ENCODE measurements around the gene PTPRQ.

The PTPRQ gene

DNA sequence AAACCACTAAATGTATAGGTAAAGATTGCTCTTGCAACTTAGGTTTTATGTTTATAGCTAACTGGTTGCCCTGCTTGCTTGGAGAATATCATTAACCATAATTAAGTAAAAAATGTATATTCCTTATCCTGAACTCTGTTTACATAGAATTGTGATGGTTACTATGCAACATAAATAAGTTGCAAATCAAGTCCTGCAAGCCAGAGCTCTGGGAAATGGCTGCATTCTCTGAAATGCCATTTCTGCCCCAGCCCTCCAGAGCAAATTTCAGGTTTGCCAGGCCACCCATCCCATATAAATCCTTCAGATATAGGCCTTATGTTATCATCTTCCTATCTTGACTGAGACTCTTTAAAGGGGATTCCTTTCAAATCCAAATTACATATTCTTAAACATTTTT lies 145.0 kb downstream of the PTPRQ start:
- DNase-seq (ENCODE audit: extremely low read depth, low read depth), result no peak
- TF ChIP-seq, protein P1, sequence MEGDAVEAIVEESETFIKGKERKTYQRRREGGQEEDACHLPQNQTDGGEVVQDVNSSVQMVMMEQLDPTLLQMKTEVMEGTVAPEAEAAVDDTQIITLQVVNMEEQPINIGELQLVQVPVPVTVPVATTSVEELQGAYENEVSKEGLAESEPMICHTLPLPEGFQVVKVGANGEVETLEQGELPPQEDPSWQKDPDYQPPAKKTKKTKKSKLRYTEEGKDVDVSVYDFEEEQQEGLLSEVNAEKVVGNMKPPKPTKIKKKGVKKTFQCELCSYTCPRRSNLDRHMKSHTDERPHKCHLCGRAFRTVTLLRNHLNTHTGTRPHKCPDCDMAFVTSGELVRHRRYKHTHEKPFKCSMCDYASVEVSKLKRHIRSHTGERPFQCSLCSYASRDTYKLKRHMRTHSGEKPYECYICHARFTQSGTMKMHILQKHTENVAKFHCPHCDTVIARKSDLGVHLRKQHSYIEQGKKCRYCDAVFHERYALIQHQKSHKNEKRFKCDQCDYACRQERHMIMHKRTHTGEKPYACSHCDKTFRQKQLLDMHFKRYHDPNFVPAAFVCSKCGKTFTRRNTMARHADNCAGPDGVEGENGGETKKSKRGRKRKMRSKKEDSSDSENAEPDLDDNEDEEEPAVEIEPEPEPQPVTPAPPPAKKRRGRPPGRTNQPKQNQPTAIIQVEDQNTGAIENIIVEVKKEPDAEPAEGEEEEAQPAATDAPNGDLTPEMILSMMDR (IDR thresholded peaks at IDR 0.05; ENCODE audit: low read depth, low read length), result no peak

DNA sequence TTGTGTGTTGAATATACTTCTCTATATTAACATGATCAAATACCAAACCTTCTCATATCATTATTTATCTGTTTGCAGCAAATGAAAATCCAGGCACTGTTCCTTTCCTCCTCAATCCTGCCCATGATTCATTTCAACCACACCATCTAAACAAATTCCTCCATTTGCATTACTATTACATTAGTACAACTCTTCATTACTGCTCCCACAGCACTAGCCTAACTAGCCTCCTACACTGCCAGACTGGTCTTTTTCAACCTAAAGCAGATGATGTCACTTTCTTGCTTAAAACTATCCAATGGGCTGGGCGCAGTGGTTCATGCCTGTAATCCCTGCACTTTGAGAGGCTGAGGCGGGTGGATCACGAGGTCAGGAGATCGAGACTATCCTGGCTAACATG lies 146.1 kb downstream of the PTPRQ start:
- no peak for DNase-seq (ENCODE audit: extremely low read depth, low read depth)
- TF ChIP-seq, protein P1 (IDR thresholded peaks at IDR 0.05; ENCODE audit: low read depth, low read length), result no peak

DNA sequence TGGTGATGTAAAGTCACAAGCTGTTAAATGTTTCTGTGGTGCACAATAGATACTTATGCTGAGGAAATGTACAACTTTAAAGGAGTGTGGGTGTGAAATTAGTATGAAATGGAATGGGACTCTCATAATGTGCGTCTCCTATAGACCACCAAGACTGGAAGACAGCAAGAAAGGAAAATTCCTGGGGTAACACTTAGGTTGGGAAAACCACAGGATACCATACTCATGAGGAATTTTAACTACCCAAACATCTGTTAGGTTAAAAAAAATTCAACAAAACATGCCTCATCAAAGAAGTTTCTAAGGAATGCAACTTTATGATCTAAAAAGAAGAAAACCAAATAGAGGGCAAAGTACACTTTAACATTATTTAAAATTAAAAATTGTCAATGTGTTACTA lies 149.7 kb downstream of the PTPRQ start:
- peak; percentile 10 for DNase-seq (ENCODE audit: extremely low read depth, low read depth)
- TF ChIP-seq, protein P1 (IDR thresholded peaks at IDR 0.05; ENCODE audit: low read depth, low read length), result no peak

DNA sequence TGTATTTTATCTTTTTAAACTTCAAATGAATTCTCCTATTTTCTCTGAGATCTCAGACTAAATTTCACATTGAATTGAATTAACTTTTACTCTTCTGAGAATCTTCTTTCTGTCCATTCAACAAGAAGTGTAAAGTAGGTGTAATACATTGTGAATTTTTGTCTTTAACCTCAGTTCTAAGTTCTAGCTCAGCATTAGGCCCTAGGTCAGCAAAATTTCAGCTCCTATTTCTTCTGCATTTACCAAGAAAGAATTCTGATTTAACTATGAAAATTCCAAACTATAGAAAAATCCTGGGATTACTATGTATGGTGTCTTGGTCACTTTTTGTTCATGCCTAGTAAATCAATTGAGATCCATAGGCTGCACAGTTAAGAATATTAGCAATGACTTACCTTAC lies 152.5 kb downstream of the PTPRQ start:
- TF ChIP-seq, protein P1 (IDR thresholded peaks at IDR 0.05; ENCODE audit: low read depth, low read length), result no peak
- DNase-seq (ENCODE audit: extremely low read depth, low read depth), result no peak

DNA sequence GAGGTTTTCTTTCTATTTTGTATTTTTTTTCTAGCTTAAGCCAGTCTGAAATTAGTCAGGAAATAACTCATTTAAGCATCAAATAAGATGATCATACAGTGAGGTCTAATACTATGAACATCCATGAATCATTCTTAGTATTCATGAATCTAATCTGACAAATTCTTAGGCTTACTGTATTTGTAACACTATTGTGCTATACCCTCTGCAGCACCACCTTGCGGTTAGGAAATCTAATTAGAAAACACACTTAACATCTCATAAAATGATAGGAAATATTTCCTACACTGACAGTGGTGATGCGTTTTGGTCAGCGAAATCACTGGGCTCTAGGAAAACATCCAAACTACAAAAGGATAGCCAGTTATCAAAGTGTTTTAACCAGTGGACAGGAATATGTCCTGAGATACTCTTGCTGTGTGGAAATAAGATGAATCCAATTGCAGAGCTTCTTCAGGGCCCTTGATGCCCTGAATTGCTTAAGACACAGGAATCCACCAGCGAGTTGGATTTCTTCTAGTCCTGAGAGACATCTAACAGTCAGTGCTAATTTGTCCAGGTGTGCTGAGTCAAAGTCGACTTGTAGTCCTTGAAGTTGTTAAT lies 154.1 kb downstream of the PTPRQ start:
- DNase-seq (ENCODE audit: extremely low read depth, low read depth), result peak; percentile 29
- TF ChIP-seq, protein P1 (IDR thresholded peaks at IDR 0.05; ENCODE audit: low read depth, low read length), result peak; percentile 41

DNA sequence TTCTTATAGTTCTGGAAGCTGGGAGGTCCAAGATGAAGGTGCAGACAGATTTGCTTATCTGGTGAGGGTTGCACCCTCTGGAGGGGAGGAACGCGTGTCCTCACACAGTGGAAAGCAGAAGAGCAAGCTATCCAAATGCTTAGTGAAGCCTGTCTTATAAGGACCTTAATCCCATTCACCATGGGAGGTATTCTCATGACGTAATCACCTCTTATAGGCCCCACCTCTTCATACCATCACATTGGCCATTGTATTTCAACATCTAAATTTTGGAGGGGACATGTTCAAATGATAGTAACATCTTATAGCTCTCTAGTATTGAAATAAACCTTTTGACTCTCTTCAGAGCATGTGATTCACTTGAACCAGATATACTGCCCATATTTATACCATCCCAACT lies 158.4 kb downstream of the PTPRQ start:
- DNase-seq (ENCODE audit: extremely low read depth, low read depth), result no peak
- TF ChIP-seq, protein P1 (IDR thresholded peaks at IDR 0.05; ENCODE audit: low read depth, low read length), result no peak

DNA sequence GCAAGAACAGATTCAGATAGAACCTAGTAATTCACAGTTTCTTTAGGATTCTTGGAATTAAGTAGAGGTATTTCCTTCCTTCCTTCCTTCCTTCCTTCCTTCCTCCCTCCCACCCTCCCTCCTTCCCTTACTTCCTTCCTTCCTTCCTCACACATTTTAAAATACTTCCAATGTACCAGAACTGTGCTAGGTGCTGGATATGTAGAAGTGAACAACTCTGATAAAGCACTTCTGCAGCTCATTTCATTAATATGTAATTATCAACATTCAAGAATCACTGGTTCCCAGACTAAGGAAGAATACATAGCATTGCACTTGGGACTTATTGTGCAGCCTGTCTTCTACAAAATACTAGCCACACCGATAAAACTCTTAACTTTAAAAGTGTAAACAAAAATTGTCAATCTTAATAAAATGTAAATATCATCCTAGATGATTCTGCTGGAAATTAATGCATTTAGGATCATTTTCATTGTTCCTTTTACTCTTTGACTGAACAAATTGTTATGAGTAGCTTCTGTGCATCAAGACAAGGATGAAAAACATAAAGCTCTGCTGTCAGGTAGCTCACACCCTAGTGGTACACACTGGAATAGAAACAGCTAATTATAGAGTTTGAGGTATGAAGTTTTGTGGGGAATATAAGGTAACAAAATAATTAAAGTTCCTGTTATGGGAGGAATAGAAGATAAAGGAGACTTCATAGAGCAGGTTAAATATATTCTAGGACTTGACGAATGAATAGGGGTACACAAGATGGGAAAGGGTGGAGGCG lies 163.5 kb downstream of the PTPRQ start:
- TF ChIP-seq, protein P1 (IDR thresholded peaks at IDR 0.05; ENCODE audit: low read depth, low read length), result no peak; the same call in 1 of the 2 replicates
- no peak for DNase-seq (ENCODE audit: extremely low read depth, low read depth)

All from AG09319 (cell line).